SH-SY5Y (cell line): ENCODE measurements around the gene LAT.

ENCODE experiments used
- GATA2 ChIP-seq: IDR thresholded peaks from 2 replicates; pipeline ENCODE4 v1.6.1; 2011; ENCODE audit warnings: mild to moderate bottlenecking, low read depth, low read length
- GATA3 ChIP-seq: IDR thresholded peaks from 2 replicates; pipeline ENCODE4 v1.6.1; 2011; ENCODE audit warnings: low read depth, mild to moderate bottlenecking, low read length, moderate library complexity

GRCh38 chr16:28975158-28975599, 9.7 kb upstream of the LAT start:
- no peak for TF ChIP-seq GATA2
- TF ChIP-seq GATA3: no peak
